ENCODE measurements around the gene P4HA2.

P4HA2 gene

DNA sequence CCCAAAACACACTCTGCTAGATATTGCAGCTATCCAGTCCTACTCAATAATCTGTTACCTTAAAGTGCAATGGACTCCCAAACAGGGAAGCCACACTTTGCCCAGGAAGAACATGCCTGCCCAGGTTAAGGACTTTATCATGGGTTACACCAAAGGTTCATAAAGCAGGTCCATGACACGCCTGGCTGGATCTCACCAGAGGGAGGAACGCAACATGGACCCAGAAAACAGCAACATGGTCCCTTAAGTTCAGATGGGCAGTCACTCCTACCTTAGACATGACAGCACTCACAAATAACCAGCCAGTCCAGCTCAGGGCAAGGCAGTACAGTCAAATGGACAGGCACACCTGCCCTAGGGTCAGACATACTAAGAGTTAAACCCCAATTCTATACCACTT lies 3.8 kb downstream of the P4HA2 start:
- no peak for DNase-seq (ENCODE audit: low read depth, low spot score)

- DNase-seq (ENCODE audit: low read depth, low spot score), result no peak
These were observed 5.0 kb downstream of the P4HA2 start for GRCh38 chr5:132222649-132223038.

- no peak for DNase-seq (ENCODE audit: low read depth, low spot score)
These were observed 5.6 kb downstream of the P4HA2 start for GRCh38 chr5:132221781-132222648.

DNA sequence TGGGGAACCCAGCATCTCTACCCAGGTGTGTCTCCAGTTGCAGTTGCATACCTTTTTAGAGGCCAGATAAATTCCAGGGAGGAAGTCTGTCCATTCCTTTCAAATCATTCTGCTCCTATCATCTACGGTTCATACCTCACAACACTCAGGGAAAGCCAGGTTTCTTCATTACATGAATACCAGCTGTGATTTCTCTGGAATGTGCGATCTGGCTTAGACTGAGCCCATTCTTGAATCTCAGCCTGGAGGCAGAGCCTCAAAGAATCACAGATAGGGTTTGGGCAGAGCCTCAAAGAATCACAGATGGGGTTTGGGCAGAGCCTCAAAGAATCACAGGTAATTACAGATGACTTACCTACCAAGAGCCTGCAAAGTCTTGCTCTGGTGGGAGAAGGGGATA lies 7.2 kb downstream of the P4HA2 start:
- no peak for DNase-seq (ENCODE audit: low read depth, low spot score)

GRCh38 chr5:132219981-132220380 lies 7.7 kb downstream of the P4HA2 start:
- DNase-seq (ENCODE audit: low read depth, low spot score), result no peak

GRCh38 chr5:132219289-132219970 lies 8.2 kb downstream of the P4HA2 start:
- DNase-seq (ENCODE audit: low read depth, low spot score), result no peak

DNA sequence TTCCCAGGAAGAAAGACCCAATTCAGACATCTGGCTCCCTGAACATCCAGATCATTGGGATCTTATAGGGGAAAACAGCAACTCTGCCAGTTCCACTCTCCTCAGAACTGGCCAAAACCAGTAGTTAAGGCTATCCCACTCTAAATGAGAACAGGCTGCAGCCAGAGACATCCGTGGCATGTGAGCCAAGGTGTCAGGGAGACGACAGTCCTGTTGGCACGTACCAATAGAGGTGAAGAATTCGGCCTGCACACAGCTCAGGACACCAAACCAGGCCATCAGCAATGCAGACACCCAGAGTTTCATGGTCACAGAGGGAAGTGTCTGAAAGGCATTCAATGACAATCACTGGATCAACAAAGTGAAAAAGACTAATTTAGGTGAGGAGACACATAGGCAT lies 9.3 kb downstream of the P4HA2 start:
- DNase-seq (ENCODE audit: low read depth, low spot score), result no peak

GRCh38 chr5:132215329-132215728 lies 12.3 kb downstream of the P4HA2 start:
- no peak for DNase-seq (ENCODE audit: low read depth, low spot score)

DNA sequence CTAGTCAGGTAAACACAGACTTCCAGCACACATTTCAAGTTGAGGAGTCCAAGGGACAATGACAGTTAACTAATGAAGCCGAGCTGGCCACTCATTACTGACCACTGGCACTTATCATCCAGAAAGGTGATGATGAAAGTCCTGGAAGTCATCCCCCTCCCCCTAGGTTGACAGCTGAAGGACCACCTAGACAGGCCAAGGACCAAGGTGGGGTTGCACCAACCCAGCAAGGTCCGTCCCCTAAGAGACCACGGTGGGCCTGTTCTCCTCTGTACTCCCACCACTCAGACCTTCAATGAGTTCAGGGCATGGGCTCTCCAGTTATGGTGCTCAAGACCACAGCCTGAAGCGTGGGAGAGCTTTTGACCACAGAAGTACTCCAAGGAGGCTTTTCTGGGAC lies 13.2 kb downstream of the P4HA2 start:
- no peak for DNase-seq (ENCODE audit: low read depth, low spot score)

- DNase-seq (ENCODE audit: low read depth, low spot score), result no peak
These were observed 14.0 kb downstream of the P4HA2 start for GRCh38 chr5:132213666-132214065.

- no peak for DNase-seq (ENCODE audit: low read depth, low spot score)
These were observed 15.9 kb downstream of the P4HA2 start for GRCh38 chr5:132211787-132212186.

GRCh38 chr5:132210944-132211343 lies 16.7 kb downstream of the P4HA2 start:
- no peak for DNase-seq (ENCODE audit: low read depth, low spot score)

DNA sequence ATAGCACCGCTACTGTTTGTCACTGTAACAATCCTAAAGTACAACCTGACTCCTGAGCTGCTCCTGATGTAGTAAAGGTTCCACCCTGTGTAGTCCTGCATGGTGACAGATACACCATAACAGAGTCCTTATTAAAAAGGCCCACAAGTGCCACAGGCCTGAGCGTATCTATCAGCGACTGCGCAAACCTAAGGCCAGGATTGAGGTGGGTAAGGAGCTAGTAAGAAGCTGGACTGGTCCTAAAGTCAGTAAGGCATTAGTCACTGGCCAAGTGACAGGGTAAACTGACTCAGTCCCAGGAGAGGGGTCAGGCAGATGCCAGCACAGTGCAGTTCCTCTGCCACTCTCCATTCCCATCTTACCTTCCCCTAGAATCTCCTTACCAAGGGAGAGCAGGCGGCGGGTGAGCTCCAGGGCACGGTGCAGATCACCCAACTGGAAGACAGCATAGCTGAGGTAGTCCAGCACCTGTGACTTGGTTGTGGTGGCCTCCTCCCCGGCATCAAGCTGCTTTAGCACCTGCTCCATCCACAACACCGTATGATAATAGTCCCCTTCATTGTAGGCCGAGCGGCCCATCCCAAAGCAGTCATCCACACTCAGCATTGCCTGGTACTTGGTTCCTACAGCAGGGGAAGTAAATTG lies 17.6 kb downstream of the P4HA2 start:
- DNase-seq (ENCODE audit: low read depth, low spot score), result no peak

DNA sequence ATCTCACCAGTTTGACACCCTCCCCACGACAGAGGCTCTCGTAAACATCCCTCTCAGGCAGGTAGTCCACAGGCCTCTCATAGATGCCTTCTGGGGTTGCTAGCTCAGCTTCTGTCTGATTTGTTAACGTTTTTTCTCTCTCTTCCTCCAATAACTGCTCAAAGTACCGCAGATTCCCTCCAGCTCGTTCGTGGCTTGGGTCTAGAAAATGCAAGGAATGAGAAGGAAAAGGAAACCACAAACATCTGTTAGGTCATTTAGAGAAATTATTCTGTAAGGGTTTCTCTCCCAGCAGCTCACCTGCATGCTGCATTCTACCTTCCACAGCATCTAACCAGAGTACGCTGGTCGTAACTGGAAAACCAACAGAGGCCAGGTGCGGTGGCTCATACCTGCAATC lies 18.5 kb downstream of the P4HA2 start:
- DNase-seq (ENCODE audit: low read depth, low spot score), result no peak

GRCh38 chr5:132207778-132208177 lies 19.9 kb downstream of the P4HA2 start:
- no peak for DNase-seq (ENCODE audit: low read depth, low spot score)

DNA sequence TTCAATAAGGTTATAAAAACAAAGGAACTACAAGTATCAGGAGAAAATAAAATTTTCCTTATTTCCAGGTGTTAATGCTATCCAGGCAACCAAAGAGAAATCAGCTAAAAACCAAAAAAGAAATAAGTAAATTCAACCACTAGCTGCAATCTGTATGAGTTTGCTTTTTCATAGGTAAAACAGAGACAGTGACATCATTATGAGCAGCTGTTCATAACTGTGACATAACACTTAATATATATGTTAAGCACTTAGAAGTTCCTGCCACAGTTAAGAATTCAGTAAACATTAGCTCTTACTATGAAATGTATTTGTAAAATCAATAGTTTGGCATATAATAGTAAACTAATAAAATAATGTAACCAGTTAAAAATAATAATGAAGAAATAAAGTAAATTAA lies 20.9 kb downstream of the P4HA2 start:
- DNase-seq (ENCODE audit: low read depth, low spot score), result no peak

- no peak for DNase-seq (ENCODE audit: low read depth, low spot score)
These were observed 22.1 kb downstream of the P4HA2 start for GRCh38 chr5:132205385-132206125.

DNA sequence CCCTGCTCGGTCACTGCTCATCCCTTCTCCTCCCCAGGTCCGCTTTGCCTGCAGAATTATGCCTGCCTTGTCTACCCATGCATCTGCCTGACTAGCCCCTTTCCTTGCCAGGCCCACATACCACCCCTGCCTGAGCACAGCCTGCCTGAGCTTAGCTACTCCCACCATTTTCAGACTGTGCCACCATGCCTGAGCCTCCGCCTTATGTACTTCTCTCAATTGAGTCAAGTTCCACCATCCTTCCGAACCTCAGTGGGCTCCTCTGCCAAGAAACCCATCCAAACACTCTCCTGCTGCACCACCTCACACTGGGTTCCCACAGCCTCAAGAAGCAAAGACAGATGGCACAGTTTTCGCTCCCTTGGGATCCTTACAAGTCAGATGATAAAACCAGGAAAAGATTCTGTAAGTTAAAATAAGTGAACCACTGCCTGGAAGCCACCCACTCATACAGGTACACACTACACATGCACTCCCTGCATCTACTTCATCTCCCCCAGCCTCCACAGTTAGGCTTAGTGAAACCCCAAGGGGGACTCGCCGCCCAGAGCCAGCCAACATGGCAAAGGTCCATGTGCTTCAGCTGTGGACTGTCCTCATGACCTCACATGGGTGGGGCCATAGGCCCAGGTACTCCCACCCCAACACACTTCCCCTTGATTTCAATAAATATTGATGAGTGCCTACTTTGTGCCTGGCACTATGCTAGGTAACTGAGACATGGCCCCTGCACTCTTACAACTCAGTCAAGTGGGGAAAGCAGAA lies 23.1 kb downstream of the P4HA2 start:
- DNase-seq (ENCODE audit: low read depth, low spot score), result no peak

DNA sequence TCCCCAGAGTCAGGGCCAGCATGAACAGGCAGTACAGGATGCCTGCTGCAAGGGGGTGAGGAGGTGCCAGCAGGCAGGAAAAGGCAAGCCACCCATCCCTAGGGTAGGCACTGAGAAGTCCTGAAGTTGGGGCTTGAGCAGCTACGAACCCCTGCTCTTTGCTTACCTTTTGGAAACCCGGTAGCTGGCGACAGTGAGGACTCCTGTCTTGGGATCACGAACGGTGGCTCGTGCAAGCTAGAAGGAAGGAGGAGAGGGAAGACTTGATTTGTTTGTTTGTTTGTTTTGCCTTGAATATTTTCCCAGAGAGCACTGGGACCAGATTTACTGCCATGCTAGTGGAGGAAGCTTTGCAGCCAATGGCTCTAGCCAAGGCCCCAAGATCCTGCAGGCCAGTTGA lies 23.7 kb downstream of the P4HA2 start:
- DNase-seq (ENCODE audit: low read depth, low spot score), result no peak

DNA sequence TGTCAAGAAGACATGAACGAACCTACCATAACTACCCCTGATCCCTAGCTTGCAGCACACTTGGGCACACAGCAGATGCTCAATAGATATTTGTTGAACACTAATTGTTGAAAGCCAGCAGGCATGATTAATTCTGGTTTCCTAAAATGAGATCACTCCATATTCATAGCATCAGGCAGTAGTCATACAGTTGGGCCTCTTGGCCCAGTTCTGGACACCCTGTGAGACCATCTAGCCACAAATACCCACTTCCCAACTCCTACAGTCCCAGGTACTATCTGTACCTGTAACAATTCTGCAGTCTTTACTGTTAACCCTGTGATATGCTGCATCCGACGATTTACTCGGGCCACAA lies 24.2 kb downstream of the P4HA2 start:
- DNase-seq (ENCODE audit: low read depth, low spot score), result no peak

GRCh38 chr5:132202711-132203463 lies 24.8 kb downstream of the P4HA2 start:
- no peak for DNase-seq (ENCODE audit: low read depth, low spot score)

All from activated naive CD8-positive, alpha-beta T cell treated with anti-CD3 and anti-CD28 coated beads, Interleukin-2, amount 50 U/mL, for 16 hours (primary cell).